Neutrophil (primary cell): ENCODE data around the gene QKI.

Experiments
- H3K27ac ChIP-seq: fragments of 200-600 bp; sonication (generic); 2 replicates; pipeline ENCODE4 v1.5.1; 2016; ENCODE audit warnings: mild to moderate bottlenecking, moderate library complexity
- H3K27me3 ChIP-seq: fragments of 200-600 bp; sonication (generic); 2 replicates; pipeline ENCODE4 v1.6.0; 2016; ENCODE audit warnings: mild to moderate bottlenecking
- H3K36me3 ChIP-seq: fragments of 200-600 bp; sonication (generic); 2 replicates; pipeline ENCODE4 v1.5.1; 2017
- H3K4me1 ChIP-seq, 2 experiments: fragments of 200-600 bp in 1 of 2; sonication (generic) in 1 of 2; 1 replicate in 1 of 2; 2 replicates in 1 of 2; pipeline versions ENCODE4 v1.5.1 to v1.6.1; 2013 to 2016; ENCODE audit warnings: low read depth in 1 of 2, low read length in 1 of 2, mild to moderate bottlenecking in 1 of 2, moderate library complexity in 1 of 2; ENCODE audit not compliant: control insufficient read depth in 1 of 2, insufficient read depth in 1 of 2
- H3K4me3 ChIP-seq, 2 experiments: fragments of 200-600 bp in 1 of 2; sonication (generic) in 1 of 2; 1 replicate in 1 of 2; 2 replicates in 1 of 2; pipeline ENCODE4 v1.5.1; 2013 to 2016; ENCODE audit warnings: low read depth in 1 of 2, low read length in 1 of 2, mild to moderate bottlenecking in 1 of 2, moderate library complexity in 1 of 2
- H3K9me3 ChIP-seq: fragments of 200-600 bp; sonication (generic); 2 replicates; pipeline ENCODE4 v1.5.1; 2016
- CTCF ChIP-seq: fragments of 200-600 bp; sonication (generic); IDR thresholded peaks from 2 replicates; pipeline ENCODE4 v1.5.1; 2016; ENCODE audit warnings: antibody characterized with exemption

QKI gene

GRCh38 chr6:163554032-163554431 lies 139.5 kb downstream of the QKI start:
- no peaks in the 10 kb centered on the region for H3K27me3 ChIP-seq
- H3K4me1 ChIP-seq = no peaks in the 10 kb centered on the region
- no peak overlapping the region for H3K4me3 ChIP-seq
- H3K36me3 ChIP-seq = peaks cover 11% of the 10 kb centered on the region
- TF ChIP-seq CTCF = no peak
- H3K9me3 ChIP-seq = no peaks in the 10 kb centered on the region
- peak overlapping the region; percentile 1 for H3K27ac ChIP-seq

- Histone ChIP-seq H3K4me3 (no peak overlapping the region), H3K9me3 (no peaks in the 10 kb centered on the region), H3K36me3 (peaks cover 14% of the 10 kb centered on the region), H3K27me3 (no peaks in the 10 kb centered on the region), H3K4me1 (no peaks in the 10 kb centered on the region), H3K27ac (no peak overlapping the region)
- peak; percentile 29 for TF ChIP-seq CTCF
Measured at GRCh38 chr6:163554663-163555062, 140.1 kb downstream of the QKI start.

GRCh38 chr6:163559661-163560060 lies 145.1 kb downstream of the QKI start:
- H3K27ac ChIP-seq = no peak overlapping the region
- H3K9me3 ChIP-seq = no peaks in the 10 kb centered on the region
- no peak for TF ChIP-seq CTCF
- H3K27me3 ChIP-seq = no peaks in the 10 kb centered on the region
- H3K4me3 ChIP-seq = no peak overlapping the region
- H3K36me3 ChIP-seq = peaks cover 42% of the 10 kb centered on the region
- H3K4me1 ChIP-seq = no peaks in the 10 kb centered on the region

GRCh38 chr6:163563318-163563717 lies 148.8 kb downstream of the QKI start:
- H3K9me3 ChIP-seq = no peaks in the 10 kb centered on the region
- TF ChIP-seq CTCF = no peak

GRCh38 chr6:163564534-163564933 lies 150.0 kb downstream of the QKI start:
- peaks cover 60% of the 10 kb centered on the region for H3K36me3 ChIP-seq
- H3K9me3 ChIP-seq = no peaks in the 10 kb centered on the region
- H3K27ac ChIP-seq = no peak overlapping the region
- H3K4me3 ChIP-seq = no peak overlapping the region
- H3K4me1 ChIP-seq = no peaks in the 10 kb centered on the region
- TF ChIP-seq CTCF = no peak
- H3K27me3 ChIP-seq = no peaks in the 10 kb centered on the region

More at GRCh38 chr6:163563318-163563717, 148.8 kb downstream of the QKI start:
- Histone ChIP-seq H3K4me3 (no peak overlapping the region), H3K27me3 (no peaks in the 10 kb centered on the region), H3K4me1 (no peaks in the 10 kb centered on the region), H3K27ac (no peak overlapping the region), H3K36me3 (peaks cover 68% of the 10 kb centered on the region)

- Histone ChIP-seq H3K4me3 (no peak overlapping the region), H3K27me3 (no peaks in the 10 kb centered on the region), H3K36me3 (peaks cover 54% of the 10 kb centered on the region), H3K27ac (no peak overlapping the region), H3K9me3 (no peaks in the 10 kb centered on the region), H3K4me1 (no peaks in the 10 kb centered on the region)
- no peak for TF ChIP-seq CTCF
Measured at GRCh38 chr6:163565140-163565539, 150.6 kb downstream of the QKI start.
